ENCODE data around the gene CCDC196. TPM values are rescaled to one million over a fixed set of nuclear protein-coding genes. Genes with fewer than 3 reads are reported as not detected.

The CCDC196 gene
- total RNA-seq, 1 experiment from 2014 or later: not detected

- no peak overlapping the region for H2BK15ac ChIP-seq (ENCODE audit: low read depth, low read length)
- H3K27me3 Mint-ChIP-seq (ENCODE audit: low read depth): no peaks in the 10 kb centered on the region
- H3K4me1 ChIP-seq (ENCODE audit: insufficient read depth, low read length): no peaks in the 10 kb centered on the region
- no peak overlapping the region for H2BK12ac ChIP-seq (ENCODE audit: insufficient read length, low read depth, low read length)
- no peak overlapping the region for H3K4me2 ChIP-seq (ENCODE audit: insufficient read depth, insufficient read length, low read length)
- H3K27me3 ChIP-seq (ENCODE audit: insufficient read depth, low read length): no peaks in the 10 kb centered on the region
- H3K9ac ChIP-seq (ENCODE audit: extremely low read depth, insufficient read length, low read length): no peak overlapping the region
- no peak overlapping the region for H3K23ac ChIP-seq (ENCODE audit: insufficient read length, low read depth, low read length)
- H2BK20ac ChIP-seq (ENCODE audit: low read depth, low read length, poor library complexity, severe bottlenecking): no peak overlapping the region
- TF ChIP-seq CTCF (conservative IDR thresholded peaks at IDR 0.05): no peak
- H3K9me3 Mint-ChIP-seq: peaks cover under 1 to 9% of the 10 kb centered on the region in 2 experiments; a peak in 3 of 5 replicates
- no peak overlapping the region for H3K56ac ChIP-seq (ENCODE audit: insufficient read length, low read depth, low read length)
- no peak overlapping the region for H3K27ac Mint-ChIP-seq
- no peak overlapping the region for H3K14ac ChIP-seq (ENCODE audit: insufficient read depth, low read length)
- H2BK5ac ChIP-seq (ENCODE audit: insufficient read length, low read length): no peak overlapping the region
- no peak overlapping the region for H2AK5ac ChIP-seq (ENCODE audit: insufficient read length, low read length)
- H3T11ph ChIP-seq (ENCODE audit: low read length): no peak overlapping the region
- no peak overlapping the region for H2BK120ac ChIP-seq (ENCODE audit: low read depth, low read length, poor library complexity, severe bottlenecking)
- no CpG with 5 or more reads among the region's 2 CpGs for WGBS (ENCODE audit: extremely low coverage, insufficient read length, low lambda C conversion rate)
- no peaks in the 10 kb centered on the region for H3K79me2 ChIP-seq (ENCODE audit: insufficient read depth, low read length)
- H4K5ac ChIP-seq (ENCODE audit: insufficient read length, low read depth, low read length): no peak overlapping the region
- H3K4ac ChIP-seq (ENCODE audit: low read depth, low read length): no peak overlapping the region
- no peaks in the 10 kb centered on the region for H3K23me2 ChIP-seq (ENCODE audit: insufficient read length, low read depth, low read length, poor library complexity, severe bottlenecking)
- no peak overlapping the region for H3K18ac ChIP-seq (ENCODE audit: insufficient read length, low read depth, low read length)
- H3K4me1 Mint-ChIP-seq: no peaks in the 10 kb centered on the region; a peak in 1 of 4 replicates
- H3K27ac ChIP-seq (ENCODE audit: insufficient read length, low read depth, low read length): no peak overlapping the region
- no peaks in the 10 kb centered on the region for H3K79me1 ChIP-seq (ENCODE audit: insufficient read depth, low read depth, low read length, poor library complexity, severe bottlenecking)
- H3K36me3 Mint-ChIP-seq (ENCODE audit: insufficient read depth in 1 of 3, low read depth in 3 of 3): peaks cover 0 to 5% (median 1%) of the 10 kb centered on the region in 3 experiments; a peak in 1 of 7 replicates
- no peak overlapping the region for H3K4me3 Mint-ChIP-seq
- no peak overlapping the region for H4K91ac ChIP-seq (ENCODE audit: insufficient read length, low read depth, low read length)
- no peak overlapping the region for H4K8ac ChIP-seq (replicated peaks; ENCODE audit: insufficient read length, low read depth, low read length)
- H4K20me1 ChIP-seq (ENCODE audit: control insufficient read depth, insufficient read depth, insufficient read length): no peaks in the 10 kb centered on the region
- H2AFZ ChIP-seq (ENCODE audit: low read length): no peak overlapping the region
- no peak for DNase-seq
- no peaks in the 10 kb centered on the region for H3K9me3 ChIP-seq (ENCODE audit: control insufficient read depth, low read depth, low read length)
These were observed 42.4 kb upstream of the CCDC196 start for GRCh38 chr14:66443785-66444184.

Data from H9 (cell line).